IMR-90 (cell line): ENCODE measurements around the gene SKA2. TPM values are rescaled to one million over a fixed set of nuclear protein-coding genes. Genes with fewer than 3 reads are reported as not detected.
"Not testable (repeated sequence)": the region's sequence is repeated elsewhere in the genome, so short reads cannot be mapped to it uniquely, and the experiment has no call there.

Source experiments
- ATAC-seq: fragments of 200-7000 bp; cut with Tn5 transposase; 2 replicates; pipeline ENCODE4 v1.9.1; 2020; ENCODE audit warnings: low read depth, mild to moderate bottlenecking, moderate library complexity
- BruUV-seq: library from RNA; stranded (reverse); fragments of 400-500 nt; replicated peaks from 2 replicates; lab custom pipeline; 2021; lab: Mats Ljungman, UMichigan
- CTCF ChIA-PET: fragments of 300-600 bp; formaldehyde crosslinking; extraction: SDS; loops from one replicate; lab custom pipeline; 2021; ENCODE audit warnings: antibody characterized with exemption; lab: Yijun Ruan, JAX
- POLR2A ChIA-PET: fragments of 300-600 bp; sonication (Branson Sonifier 250); formaldehyde crosslinking; loops from one replicate; lab custom pipeline; 2022; ENCODE audit warnings: antibody characterized with exemption; ENCODE audit not compliant: unreplicated experiment; lab: Charles Lee
- DNase-seq: peaks from one replicate; pipeline ENCODE4 v3.0.0; 2013
- H2AFZ ChIP-seq: replicated peaks from 2 replicates; pipeline ENCODE3; 2013; ENCODE audit warnings: low read length, mild to moderate bottlenecking; ENCODE audit not compliant: poor library complexity
- H2AK5ac ChIP-seq: 2 replicates; pipeline ENCODE4 v1.6.1; 2013; ENCODE audit warnings: low read depth, low read length, inconsistent platforms
- H2AK9ac ChIP-seq: replicated peaks from 2 replicates; pipeline ENCODE3; 2013; ENCODE audit warnings: mild to moderate bottlenecking, low read depth, low read length, moderate library complexity; ENCODE audit not compliant: poor library complexity
- H2BK120ac ChIP-seq: 2 replicates; pipeline ENCODE4 v1.6.1; 2013; ENCODE audit warnings: low read depth, low read length, inconsistent platforms
- H2BK15ac ChIP-seq: 3 replicates; pipeline ENCODE4 v1.6.1; 2013; ENCODE audit warnings: low read depth, low read length, inconsistent platforms
- H2BK20ac ChIP-seq: 2 replicates; pipeline ENCODE4 v1.6.1; 2013; ENCODE audit warnings: low read depth, mild to moderate bottlenecking, inconsistent platforms, low read length, moderate library complexity
- H2BK5ac ChIP-seq: 2 replicates; pipeline ENCODE4 v1.6.1; 2013; ENCODE audit warnings: mild to moderate bottlenecking, low read depth, low read length, inconsistent platforms; ENCODE audit not compliant: poor library complexity, severe bottlenecking
- H3K14ac ChIP-seq: replicated peaks from 2 replicates; pipeline ENCODE4 v1.6.1; 2013; ENCODE audit warnings: low read depth, low read length, inconsistent platforms
- H3K18ac ChIP-seq: 2 replicates; pipeline ENCODE4 v1.6.1; 2013; ENCODE audit warnings: low read depth, low read length, control low read depth
- H3K23ac ChIP-seq: 2 replicates; pipeline ENCODE4 v1.6.1; 2013; ENCODE audit warnings: low read depth, low read length, inconsistent platforms
- H3K27ac ChIP-seq: 2 replicates; pipeline ENCODE4 v1.5.1; 2013; ENCODE audit warnings: mild to moderate bottlenecking, control low read depth, low read length; ENCODE audit not compliant: insufficient read depth
- H3K27me3 ChIP-seq: 2 replicates; pipeline ENCODE4 v1.6.1; 2013; ENCODE audit warnings: low read length; ENCODE audit not compliant: control insufficient read depth, insufficient read depth
- H3K36me3 ChIP-seq: 2 replicates; pipeline ENCODE4 v1.6.1; 2013; ENCODE audit warnings: low read length, mixed read lengths; ENCODE audit not compliant: control insufficient read depth, insufficient read depth
- H3K4ac ChIP-seq: 2 replicates; pipeline ENCODE4 v1.6.1; 2013; ENCODE audit warnings: low read depth, low read length, inconsistent platforms
- H3K4me1 ChIP-seq: 2 replicates; pipeline ENCODE4 v1.6.1; 2013; ENCODE audit warnings: low read length, mixed read lengths; ENCODE audit not compliant: control insufficient read depth, insufficient read depth
- H3K4me2 ChIP-seq: 2 replicates; pipeline ENCODE4 v1.6.1; 2013; ENCODE audit warnings: low read depth, mild to moderate bottlenecking, control low read depth, low read length, moderate library complexity
- H3K4me3 ChIP-seq: 2 replicates; pipeline ENCODE4 v1.5.1; 2013; ENCODE audit warnings: low read depth, mild to moderate bottlenecking, control low read depth, low read length, moderate library complexity; ENCODE audit not compliant: insufficient read depth
- H3K56ac ChIP-seq: 2 replicates; pipeline ENCODE4 v1.6.1; 2013; ENCODE audit warnings: low read length, inconsistent platforms; ENCODE audit not compliant: insufficient read depth; ENCODE audit errors: extremely low read depth
- H3K79me1 ChIP-seq, 2 experiments: 2 replicates each; pipeline ENCODE4 v1.6.1; 2013; ENCODE audit warnings: low read length in 2 of 2, inconsistent platforms in 1 of 2, low read depth in 1 of 2
- H3K9ac ChIP-seq: 2 replicates; pipeline ENCODE4 v1.6.1; 2013; ENCODE audit warnings: low read depth, low read length, control low read depth
- H3K9me1 ChIP-seq: 2 replicates; pipeline ENCODE4 v1.6.1; 2013; ENCODE audit warnings: low read length, inconsistent platforms; ENCODE audit not compliant: insufficient read depth
- H3K9me3 ChIP-seq: 2 replicates; pipeline ENCODE4 v1.6.1; 2013; ENCODE audit warnings: low read length; ENCODE audit not compliant: control insufficient read depth, insufficient read depth
- H4K20me1 ChIP-seq: 2 replicates; pipeline ENCODE4 v1.6.1; 2013; ENCODE audit warnings: low read length, inconsistent platforms; ENCODE audit not compliant: insufficient read depth
- H4K5ac ChIP-seq: 2 replicates; pipeline ENCODE4 v1.6.1; 2013; ENCODE audit warnings: mild to moderate bottlenecking, low read depth, low read length, control low read depth
- H4K8ac ChIP-seq, 2 experiments: 2 replicates each; pipeline ENCODE4 v1.6.1; 2013; ENCODE audit warnings: low read depth in 2 of 2, low read length in 2 of 2, control low read depth in 1 of 2, inconsistent platforms in 1 of 2
- H4K91ac ChIP-seq: 2 replicates; pipeline ENCODE4 v1.6.1; 2013; ENCODE audit warnings: low read depth, low read length, inconsistent platforms; ENCODE audit not compliant: insufficient read depth
- WGBS, 2 experiments: methylation state at CpG; one replicate each; pipeline versions ENCODE4 v1.1.5 to v1.1.7; 2013; ENCODE audit warnings: missing lambda C conversion rate in 2 of 2; ENCODE audit not compliant: insufficient read length in 1 of 2; ENCODE audit errors: extremely low coverage in 2 of 2; 5-methylcytosine and 5-hydroxymethylcytosine counted together
- dilution Hi-C: fragments of 300-500 bp; cut with HindIII; formaldehyde crosslinking; loops from one replicate; pipeline ENCODE4 v1.14.3; 2018; ENCODE audit warnings: low sequenced_read_pairs; ENCODE audit not compliant: unreplicated experiment
- in situ Hi-C: fragments of 300-500 bp; cut with MboI; formaldehyde crosslinking; loops from 3 replicates; pipeline ENCODE4 v1.14.3; 2019; ENCODE audit warnings: low sequenced_read_pairs, inconsistent platforms, mixed read lengths
- intact Hi-C: fragments of 100-400 bp; cut with micrococcal nuclease; formaldehyde crosslinking; loops from 2 replicates; pipeline ENCODE4 v1.10.0; 2022
- polyA plus RNA-seq, 3 experiments: library from polyadenylated mRNA; depleted of rRNA; stranded (reverse); fragments of >200 nt; gene quantifications; 2 replicates each; pipeline ENCODE4 v1.2.3, GENCODE V29; 2012; ENCODE audit warnings: low replicate concordance in 1 of 3
- total RNA-seq: library from RNA; depleted of rRNA; stranded (reverse); fragments of >200 nt; gene quantifications from 2 replicates; pipeline ENCODE4 v1.2.3, GENCODE V29; 2012

The SKA2 gene
- total and polyA plus RNA-seq, 2 of the 4 experiments (the other 2 are of a cell fraction) = 30.4 to 38.7 TPM

DNA sequence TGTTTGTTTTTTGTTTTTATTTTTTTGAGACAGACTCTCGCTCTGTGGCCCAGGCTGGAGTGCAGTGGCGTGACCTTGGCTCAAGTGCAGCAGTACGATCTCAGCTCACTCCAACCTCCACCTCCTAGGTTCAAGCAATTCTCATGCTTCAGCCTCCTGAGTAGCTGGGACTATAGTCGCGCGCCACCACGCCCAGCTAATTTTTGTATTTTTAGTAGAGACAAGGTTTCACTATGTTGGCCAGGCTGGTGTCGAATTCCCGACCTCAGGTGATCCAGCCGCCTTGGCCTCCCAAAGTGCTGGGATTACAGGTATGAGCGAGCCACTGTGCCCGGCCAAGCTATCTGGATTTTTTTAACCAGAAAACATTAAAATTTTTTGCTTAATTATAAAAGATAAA, 64.4 kb downstream of the SKA2 start:
- in situ Hi-C loops, H2BK20ac ChIP-seq, H3K4me3 ChIP-seq, H3K14ac ChIP-seq, H3K4me2 ChIP-seq, H3K4me1 ChIP-seq, H2AK5ac ChIP-seq, DNase-seq, H3K9ac ChIP-seq, H2AFZ ChIP-seq, H4K8ac ChIP-seq, H3K18ac ChIP-seq, H4K20me1 ChIP-seq, POLR2A ChIA-PET, dilution Hi-C loops, H3K56ac ChIP-seq, H3K36me3 ChIP-seq, H2AK9ac ChIP-seq, CTCF ChIA-PET, H3K9me3 ChIP-seq, H2BK15ac ChIP-seq, H4K91ac ChIP-seq, H3K27me3 ChIP-seq, H2BK120ac ChIP-seq, H3K4ac ChIP-seq, H3K27ac ChIP-seq, H4K5ac ChIP-seq, H3K23ac ChIP-seq, ATAC-seq, H2BK5ac ChIP-seq, BruUV-seq: not testable (repeated sequence)
- H3K79me1 ChIP-seq = peaks cover 15 to 39% of the 10 kb centered on the region in 2 experiments
- 100% methylated on average over 4 of the region's 12 CpGs; no CpG with 5 or more reads in 1 of the 2 experiments for WGBS, 2 experiments
- intact Hi-C loops = loop anchor here (5.0 kb wide), 1 partner anchor 38 kb away; no protein-coding TSS in a partner anchor
- peaks cover 10% of the 10 kb centered on the region; the same call in 1 of the 2 replicates for H3K9me1 ChIP-seq
